ENCODE data around the gene EFNB1. TPM values are rescaled to one million over a fixed set of nuclear protein-coding genes. Genes with fewer than 3 reads are reported as not detected.

Gene EFNB1
- total RNA-seq, 1 experiment from 2014 or later, result 78.1 TPM

DNA sequence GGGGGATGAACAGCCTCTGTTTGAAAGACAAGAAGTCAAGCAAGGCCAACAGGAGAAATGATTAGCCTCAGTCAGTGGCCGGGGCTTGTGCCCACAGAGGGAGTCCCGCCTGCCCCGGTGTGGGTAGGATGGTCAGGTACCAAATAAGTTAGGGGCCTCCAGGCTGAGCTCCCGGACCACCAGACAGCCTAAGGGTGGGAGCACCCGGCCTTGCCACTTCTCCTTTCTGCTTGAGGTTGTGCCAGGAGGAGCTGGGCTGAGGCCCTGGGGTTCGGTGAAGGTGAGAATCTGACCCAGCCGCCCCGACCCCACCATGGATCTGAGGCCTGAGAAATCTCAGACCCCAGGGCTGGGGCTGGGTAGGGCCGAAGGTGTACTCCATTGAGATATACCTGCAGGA is 48.8 kb downstream of the EFNB1 start:
- ChIA-PET POLR2A (ENCODE audit: low non-redundant PET) (no interaction called here), CTCF (no interaction called here)

DNA sequence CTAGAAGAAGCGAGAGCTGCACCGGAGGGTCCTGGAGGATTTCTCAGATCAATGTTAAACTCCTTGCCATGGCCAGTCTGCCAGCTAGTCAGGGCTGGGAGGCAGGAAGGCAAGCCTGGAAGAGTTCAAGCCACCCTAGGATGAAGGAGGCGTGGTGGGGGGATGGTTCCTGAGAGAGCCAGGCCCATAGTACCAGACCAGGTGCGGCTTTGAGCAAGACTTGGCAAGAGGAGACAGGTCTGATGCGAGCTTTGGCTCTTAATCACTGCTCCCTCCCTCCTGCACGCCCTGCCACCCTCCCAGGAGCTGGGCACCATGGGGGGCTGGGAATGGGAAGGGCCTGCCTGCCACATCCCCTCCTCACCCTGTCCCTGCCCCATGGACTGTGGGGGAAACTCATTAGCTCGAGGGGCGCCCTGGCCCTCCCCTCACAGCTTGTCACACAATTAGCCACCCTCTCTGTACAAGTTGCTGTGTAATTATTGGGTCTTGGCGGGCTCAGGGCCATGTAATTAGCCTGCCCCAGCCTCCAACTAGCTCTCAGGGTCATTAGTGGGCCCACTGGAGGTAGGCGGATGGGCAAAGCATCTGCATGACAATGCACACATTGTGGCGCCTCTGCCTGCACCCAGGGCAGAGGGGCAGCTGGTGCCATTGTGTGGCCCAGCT is 50.3 kb downstream of the EFNB1 start:
- Histone ChIP-seq H3K4me1 (ENCODE audit: insufficient read depth, low read length, poor library complexity, severe bottlenecking) (no peaks in the 10 kb centered on the region), H3K9me3 (ENCODE audit: low read depth, low read length, poor library complexity, severe bottlenecking) (no peaks in the 10 kb centered on the region), H3K36me3 (ENCODE audit: insufficient read depth, low read length, poor library complexity, severe bottlenecking) (no peaks in the 10 kb centered on the region), H3K27ac (ENCODE audit: low read depth, low read length, poor library complexity, severe bottlenecking) (no peak overlapping the region), H3K27me3 (replicated peaks; ENCODE audit: insufficient read depth, low read depth, low read length, poor library complexity) (peaks cover 4% of the 10 kb centered on the region), H3K4me3 (ENCODE audit: low read depth, low read length, poor library complexity, severe bottlenecking) (no peak overlapping the region)
- no TSS peak for BruUV-seq (replicated peaks)
- ChIA-PET CTCF (no interaction called here), POLR2A (ENCODE audit: low non-redundant PET) (no interaction called here)
- no peak for DNase-seq (ENCODE audit: low spot score)
- intact Hi-C loops (cut with micrococcal nuclease; ENCODE audit: unreplicated experiment), result no loop called here
- TF ChIP-seq, protein P1, sequence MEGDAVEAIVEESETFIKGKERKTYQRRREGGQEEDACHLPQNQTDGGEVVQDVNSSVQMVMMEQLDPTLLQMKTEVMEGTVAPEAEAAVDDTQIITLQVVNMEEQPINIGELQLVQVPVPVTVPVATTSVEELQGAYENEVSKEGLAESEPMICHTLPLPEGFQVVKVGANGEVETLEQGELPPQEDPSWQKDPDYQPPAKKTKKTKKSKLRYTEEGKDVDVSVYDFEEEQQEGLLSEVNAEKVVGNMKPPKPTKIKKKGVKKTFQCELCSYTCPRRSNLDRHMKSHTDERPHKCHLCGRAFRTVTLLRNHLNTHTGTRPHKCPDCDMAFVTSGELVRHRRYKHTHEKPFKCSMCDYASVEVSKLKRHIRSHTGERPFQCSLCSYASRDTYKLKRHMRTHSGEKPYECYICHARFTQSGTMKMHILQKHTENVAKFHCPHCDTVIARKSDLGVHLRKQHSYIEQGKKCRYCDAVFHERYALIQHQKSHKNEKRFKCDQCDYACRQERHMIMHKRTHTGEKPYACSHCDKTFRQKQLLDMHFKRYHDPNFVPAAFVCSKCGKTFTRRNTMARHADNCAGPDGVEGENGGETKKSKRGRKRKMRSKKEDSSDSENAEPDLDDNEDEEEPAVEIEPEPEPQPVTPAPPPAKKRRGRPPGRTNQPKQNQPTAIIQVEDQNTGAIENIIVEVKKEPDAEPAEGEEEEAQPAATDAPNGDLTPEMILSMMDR (conservative IDR thresholded peaks at IDR 0.05; ENCODE audit: low read depth, low read length), result no peak
- no peak for TF ChIP-seq EZH2 (IDR thresholded peaks at IDR 0.05; ENCODE audit: borderline replicate concordance, low read depth, low read length, poor library complexity, severe bottlenecking)

More for the DNA sequence above, 48.8 kb downstream of the EFNB1 start:
- BruUV-seq (replicated peaks), result no TSS peak
- Histone ChIP-seq H3K9me3 (ENCODE audit: low read depth, low read length, poor library complexity, severe bottlenecking) (no peaks in the 10 kb centered on the region), H3K27ac (ENCODE audit: low read depth, low read length, poor library complexity, severe bottlenecking) (no peak overlapping the region), H3K27me3 (replicated peaks; ENCODE audit: insufficient read depth, low read depth, low read length, poor library complexity) (peaks cover 4% of the 10 kb centered on the region), H3K36me3 (ENCODE audit: insufficient read depth, low read length, poor library complexity, severe bottlenecking) (no peaks in the 10 kb centered on the region), H3K4me1 (ENCODE audit: insufficient read depth, low read length, poor library complexity, severe bottlenecking) (no peaks in the 10 kb centered on the region), H3K4me3 (ENCODE audit: low read depth, low read length, poor library complexity, severe bottlenecking) (no peak overlapping the region)
- intact Hi-C loops (cut with micrococcal nuclease; ENCODE audit: unreplicated experiment), result no loop called here
- no peak for DNase-seq (ENCODE audit: low spot score)
- TF ChIP-seq, protein P1 (conservative IDR thresholded peaks at IDR 0.05; ENCODE audit: low read depth, low read length), result no peak
- no peak for TF ChIP-seq EZH2 (IDR thresholded peaks at IDR 0.05; ENCODE audit: borderline replicate concordance, low read depth, low read length, poor library complexity, severe bottlenecking)

DNA sequence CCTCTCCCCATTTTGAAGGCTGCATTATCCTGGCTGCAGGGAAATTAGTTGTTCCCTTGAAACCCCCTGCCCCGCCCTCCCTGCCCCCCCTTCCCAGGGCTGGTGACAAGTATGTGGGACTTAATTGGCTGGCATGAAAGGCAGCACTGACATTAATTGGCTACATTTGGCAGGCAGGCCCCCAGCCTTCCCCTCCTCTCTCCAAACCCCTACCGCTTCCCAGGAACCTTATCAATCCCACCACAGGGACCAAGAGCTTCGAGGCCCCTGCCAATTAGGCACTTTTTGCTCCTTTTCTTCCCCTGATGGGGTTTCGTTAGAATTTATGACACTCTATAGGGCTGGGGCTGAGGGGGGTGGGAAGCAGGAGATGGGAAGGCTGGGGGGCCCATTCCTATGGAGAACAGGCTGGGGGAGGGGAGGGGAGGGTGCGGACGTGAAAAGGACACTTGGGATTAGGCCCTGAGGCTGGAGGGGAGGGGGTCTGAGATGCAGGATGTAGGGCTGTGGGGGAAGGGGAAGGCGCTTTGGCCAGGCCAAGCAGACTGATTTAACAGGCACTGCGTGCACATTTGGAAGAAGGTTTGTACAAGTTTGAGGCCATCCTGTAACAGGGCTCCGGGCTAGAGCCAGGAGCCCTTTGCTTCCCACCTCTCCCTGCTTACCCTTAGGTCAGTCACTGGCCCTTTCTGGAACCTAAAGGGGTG is 52.2 kb downstream of the EFNB1 start:
- TF ChIP-seq, protein P1 (conservative IDR thresholded peaks at IDR 0.05; ENCODE audit: low read depth, low read length), result no peak
- no peak for TF ChIP-seq EZH2 (IDR thresholded peaks at IDR 0.05; ENCODE audit: borderline replicate concordance, low read depth, low read length, poor library complexity, severe bottlenecking)
- POLR2A ChIA-PET (ENCODE audit: low non-redundant PET), result interaction anchor here (0.6 kb wide), 1 partner anchor 476 kb away, joined by 17 read pairs; no protein-coding TSS in a partner anchor
- H3K36me3 ChIP-seq (ENCODE audit: insufficient read depth, low read length, poor library complexity, severe bottlenecking), result no peaks in the 10 kb centered on the region
- DNase-seq (ENCODE audit: low spot score), result no peak
- no peak overlapping the region for H3K4me3 ChIP-seq (ENCODE audit: low read depth, low read length, poor library complexity, severe bottlenecking)
- H3K27me3 ChIP-seq (replicated peaks; ENCODE audit: insufficient read depth, low read depth, low read length, poor library complexity), result peaks cover 4% of the 10 kb centered on the region
- intact Hi-C loops (cut with micrococcal nuclease; ENCODE audit: unreplicated experiment), result no loop called here
- H3K9me3 ChIP-seq (ENCODE audit: low read depth, low read length, poor library complexity, severe bottlenecking), result no peaks in the 10 kb centered on the region
- no TSS peak for BruUV-seq (replicated peaks)
- H3K4me1 ChIP-seq (ENCODE audit: insufficient read depth, low read length, poor library complexity, severe bottlenecking), result no peaks in the 10 kb centered on the region
- CTCF ChIA-PET, result no interaction called here
- no peak overlapping the region for H3K27ac ChIP-seq (ENCODE audit: low read depth, low read length, poor library complexity, severe bottlenecking)

Measured in A673 (cell line).